WTC11 (cell line): ENCODE data around the gene PKP3. TPM values are rescaled to one million over a fixed set of nuclear protein-coding genes. Genes with fewer than 3 reads are reported as not detected.

Experiments
- ATAC-seq: fragments of 200-7000 bp; cut with Tn5 transposase; 2 replicates; pipeline ENCODE4 v1.10.0; 2021; ENCODE audit warnings: mild to moderate bottlenecking, moderate library complexity
- CTCF ChIA-PET: fragments of 300-600 bp; sonication (Branson Sonifier 250); formaldehyde crosslinking; loops from one replicate; lab custom pipeline; 2021; ENCODE audit warnings: antibody characterized with exemption; lab: Charles Lee
- POLR2A ChIA-PET: fragments of 350-600 bp; sonication (Branson Sonifier 250); formaldehyde crosslinking; loops from one replicate; lab custom pipeline; 2021; ENCODE audit warnings: antibody characterized with exemption; lab: Charles Lee
- DNase-seq: peaks from one replicate; pipeline ENCODE4 v3.0.0; 2021; ENCODE audit warnings: low spot score
- H3K27ac Mint-ChIP-seq: 2 replicates; pipeline ENCODE4 v1.8.0; 2021; ENCODE audit warnings: mixed read lengths
- H3K27me3 Mint-ChIP-seq: 2 replicates; pipeline ENCODE4 v1.8.0; 2021; ENCODE audit warnings: low read depth, mild to moderate bottlenecking, moderate library complexity, mixed read lengths
- H3K36me3 Mint-ChIP-seq: 2 replicates; pipeline ENCODE4 v1.8.0; 2021; ENCODE audit warnings: mixed read lengths
- H3K4me1 Mint-ChIP-seq: 2 replicates; pipeline ENCODE4 v1.8.0; 2022; ENCODE audit warnings: mixed read lengths
- H3K4me3 Mint-ChIP-seq: 2 replicates; pipeline ENCODE4 v1.8.0; 2021; ENCODE audit warnings: mild to moderate bottlenecking, moderate library complexity, mixed read lengths
- H3K9me3 Mint-ChIP-seq: 2 replicates; pipeline ENCODE4 v1.8.0; 2021; ENCODE audit warnings: mixed read lengths
- CDX4 ChIP-seq: fragments of 250-450 bp; sonication (Bioruptor Pico); IDR thresholded peaks from 2 replicates; pipeline ENCODE4 v1.9.0; 2021; ENCODE audit warnings: moderate library complexity, mild to moderate bottlenecking, inconsistent platforms, borderline replicate concordance
- CREB1 ChIP-seq: sonication (generic); formaldehyde crosslinking; IDR thresholded peaks from 2 replicates; pipeline ENCODE4 v1.8.0; 2023; ENCODE audit warnings: mild to moderate bottlenecking, missing genetic modification reagents
- CREM ChIP-seq: sonication (generic); formaldehyde crosslinking; IDR thresholded peaks from 2 replicates; pipeline ENCODE4 v1.8.1; 2022; ENCODE audit warnings: mild to moderate bottlenecking, missing genetic modification reagents, moderate library complexity
- CTCF ChIP-seq: fragments of 200-600 bp; IDR thresholded peaks from 2 replicates; pipeline ENCODE4 v1.8.0; 2022; ENCODE audit warnings: antibody characterized with exemption
- ELF4 ChIP-seq: sonication (generic); formaldehyde crosslinking; IDR thresholded peaks from 2 replicates; pipeline ENCODE4 v1.8.1; 2022; ENCODE audit warnings: low read depth, mild to moderate bottlenecking, moderate library complexity, missing genetic modification reagents
- ERG ChIP-seq: fragments of 250-450 bp; sonication (Bioruptor Pico); IDR thresholded peaks from 2 replicates; pipeline ENCODE4 v1.8.0; 2021; ENCODE audit warnings: mild to moderate bottlenecking
- ETV6 ChIP-seq: sonication (generic); formaldehyde crosslinking; IDR thresholded peaks from 2 replicates; pipeline ENCODE4 v1.8.1; 2022; ENCODE audit warnings: mild to moderate bottlenecking, missing genetic modification reagents
- FOXK1 ChIP-seq: sonication (generic); formaldehyde crosslinking; IDR thresholded peaks from 2 replicates; pipeline ENCODE4 v1.8.0; 2022; ENCODE audit warnings: mild to moderate bottlenecking, moderate library complexity, missing genetic modification reagents
- FOXP1 ChIP-seq: sonication (generic); formaldehyde crosslinking; IDR thresholded peaks from 2 replicates; pipeline ENCODE4 v1.8.0; 2022; ENCODE audit warnings: missing genetic modification reagents, mild to moderate bottlenecking, moderate library complexity, borderline replicate concordance
- GABPB1 ChIP-seq: sonication (generic); formaldehyde crosslinking; IDR thresholded peaks from 2 replicates; pipeline ENCODE4 v1.8.1; 2023; ENCODE audit warnings: mild to moderate bottlenecking, missing genetic modification reagents
- GRHL2 ChIP-seq: fragments of 250-450 bp; sonication (Bioruptor Pico); IDR thresholded peaks from 2 replicates; pipeline ENCODE4 v1.8.0; 2022; ENCODE audit warnings: mild to moderate bottlenecking, moderate library complexity; ENCODE audit not compliant: insufficient replicate concordance, severe bottlenecking
- IRF1 ChIP-seq: sonication (generic); formaldehyde crosslinking; IDR thresholded peaks from 2 replicates; pipeline ENCODE4 v1.8.0; 2023; ENCODE audit warnings: missing genetic modification reagents
- SMAD3 ChIP-seq: sonication (generic); formaldehyde crosslinking; IDR thresholded peaks from 2 replicates; pipeline ENCODE4 v1.8.0; 2022; ENCODE audit warnings: missing genetic modification reagents, mild to moderate bottlenecking, borderline replicate concordance
- SMAD4 ChIP-seq: sonication (generic); formaldehyde crosslinking; IDR thresholded peaks from 2 replicates; pipeline ENCODE4 v1.8.0; 2022; ENCODE audit warnings: mild to moderate bottlenecking, missing genetic modification reagents
- STAT6 ChIP-seq: sonication (generic); formaldehyde crosslinking; conservative IDR thresholded peaks from 2 replicates; pipeline ENCODE4 v1.8.1; 2023; ENCODE audit warnings: mild to moderate bottlenecking, low read depth, missing genetic modification reagents, moderate library complexity
- TEAD4 ChIP-seq: sonication (generic); formaldehyde crosslinking; IDR thresholded peaks from 2 replicates; pipeline ENCODE4 v1.8.0; 2022; ENCODE audit warnings: mild to moderate bottlenecking, missing genetic modification reagents
- ZBTB21 ChIP-seq: sonication (generic); formaldehyde crosslinking; IDR thresholded peaks from 2 replicates; pipeline ENCODE4 v1.8.1; 2023; ENCODE audit warnings: mild to moderate bottlenecking, missing genetic modification reagents, borderline replicate concordance
- ZBTB43 ChIP-seq: sonication (generic); formaldehyde crosslinking; IDR thresholded peaks from 2 replicates; pipeline ENCODE4 v1.8.1; 2023; ENCODE audit warnings: mild to moderate bottlenecking, missing genetic modification reagents
- ZMAT4 ChIP-seq: fragments of 250-450 bp; sonication (Bioruptor Pico); IDR thresholded peaks from 2 replicates; pipeline ENCODE4 v1.9.0; 2021; ENCODE audit warnings: mild to moderate bottlenecking
- ZNF425 ChIP-seq: fragments of 250-450 bp; sonication (Bioruptor Pico); conservative IDR thresholded peaks from 2 replicates; pipeline ENCODE4 v1.9.0; 2021; ENCODE audit warnings: mild to moderate bottlenecking
- total RNA-seq: library from RNA; stranded (reverse); gene quantifications from 3 replicates; pipeline ENCODE4 v1.2.3, GENCODE V29; 2021

PKP3 gene
- total RNA-seq, 1 experiment from 2014 or later: 17.3 TPM

GRCh38 chr11:405323-405953 is 11.4 kb downstream of the PKP3 start:
- TF ChIP-seq ZMAT4 (CRISPR knock-in tag) (no peak), CREB1 (CRISPR knock-in tag) (no peak), ZNF425 (no peak), STAT6 (CRISPR knock-in tag) (no peak), ELF4 (CRISPR knock-in tag) (no peak), CTCF (no peak), FOXP1 (CRISPR knock-in tag) (no peak), GABPB1 (CRISPR knock-in tag) (no peak), GRHL2 (no peak), ERG (CRISPR knock-in tag) (no peak), SMAD4 (CRISPR knock-in tag) (no peak), ZBTB43 (CRISPR knock-in tag) (no peak), ZBTB21 (CRISPR knock-in tag) (no peak), TEAD4 (no peak), SMAD3 (CRISPR knock-in tag) (no peak), ETV6 (CRISPR knock-in tag) (no peak), CREM (CRISPR knock-in tag) (no peak), FOXK1 (CRISPR knock-in tag) (no peak), IRF1 (CRISPR knock-in tag) (no peak), CDX4 (CRISPR knock-in tag) (no peak)
- Mint-ChIP-seq H3K36me3 (no peaks in the 10 kb centered on the region), H3K27me3 (no peaks in the 10 kb centered on the region), H3K27ac (0 out of 2 replicates have a peak overlapping the region, but pooled peaks have one; percentile 36), H3K9me3 (no peaks in the 10 kb centered on the region), H3K4me3 (peak overlapping the region; percentile 48), H3K4me1 (no peaks in the 10 kb centered on the region)
- ATAC-seq (no peak; the same call in 1 of the 2 replicates), DNase-seq (peak; percentile 30)
- ChIA-PET CTCF (interaction anchor here (0.7 to 3.5 kb wide), 7 partner anchors 11 to 155 kb away, joined by 3 to 71 read pairs (median 6); partner anchors contain the start of genes PTDSS2 and SIGIRR), POLR2A (no interaction called here)
